SK-N-MC (cell line): ENCODE results near the gene ARMH3.

Experiments used
- EZH2 ChIP-seq: fragments of 200-600 bp; sonication (generic); IDR thresholded peaks from one replicate; pipeline ENCODE4 v1.6.1; 2017; ENCODE audit warnings: antibody characterized with exemption
- FOXP2 ChIP-seq: optimal IDR thresholded peaks from 2 replicates; pipeline ENCODE3; 2011; ENCODE audit warnings: mild to moderate bottlenecking, moderate library complexity; ENCODE audit not compliant: insufficient read depth; ENCODE audit errors: extremely low read length, control extremely low read depth
- POLR2AphosphoS5 ChIP-seq: IDR thresholded peaks from 2 replicates; pipeline ENCODE4 v1.6.1; 2012; ENCODE audit warnings: mild to moderate bottlenecking, low read depth, low read length, borderline replicate concordance

DNA sequence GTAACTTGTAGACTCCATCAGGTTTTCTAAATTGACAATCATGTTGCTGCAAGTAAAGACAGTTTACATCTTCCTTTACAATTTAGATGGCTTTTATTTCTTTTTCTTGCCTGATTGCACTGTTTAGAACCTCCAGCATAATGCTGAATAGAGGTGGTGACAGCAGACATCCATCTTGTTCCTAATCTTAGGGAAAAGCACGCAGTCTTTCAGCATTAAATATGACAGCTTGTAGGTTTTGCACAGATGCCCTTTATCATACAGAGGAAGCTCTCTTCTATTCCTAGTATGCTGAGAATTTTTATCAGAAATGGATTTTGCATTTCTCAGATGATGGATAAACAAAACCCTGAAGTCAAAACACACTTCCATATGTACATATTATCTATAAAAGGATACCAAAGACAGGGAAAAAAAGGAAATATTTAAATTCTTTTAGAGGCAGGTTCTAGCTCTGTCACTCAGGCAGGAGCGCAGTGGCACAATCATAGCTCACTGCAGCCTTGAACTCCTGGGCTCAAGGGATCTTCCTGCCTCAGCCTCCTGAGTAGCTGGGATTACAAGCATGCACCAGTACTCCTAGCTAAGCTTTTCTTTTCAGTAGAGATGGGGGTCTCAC is 143.3 kb downstream of the ARMH3 start:
- TF ChIP-seq EZH2 (no peak), POLR2AphosphoS5 (no peak), FOXP2 (no peak)
